ENCODE measurements around the gene KPTN.

The KPTN gene

GRCh38 chr19:47437500-47437899 lies 46.5 kb downstream of the KPTN start:
- no peak for FAIRE-seq
- no peak for DNase-seq (ENCODE audit: insufficient read length, low spot score)

- DNase-seq (ENCODE audit: insufficient read length, low spot score) (no peak), FAIRE-seq (peak; percentile 93)
These were observed 47.2 kb downstream of the KPTN start for GRCh38 chr19:47436712-47437401.

GRCh38 chr19:47435883-47436417 lies 48.1 kb downstream of the KPTN start:
- DNase-seq (ENCODE audit: insufficient read length, low spot score) (no peak), FAIRE-seq (no peak)

GRCh38 chr19:47435196-47435595 lies 48.8 kb downstream of the KPTN start:
- no peak for DNase-seq (ENCODE audit: insufficient read length, low spot score)
- FAIRE-seq, result no peak

- no peak for DNase-seq (ENCODE audit: insufficient read length, low spot score)
- peak; percentile 9 for FAIRE-seq
These were observed 49.9 kb downstream of the KPTN start for GRCh38 chr19:47434088-47434487.

GRCh38 chr19:47433121-47433520 lies 50.9 kb downstream of the KPTN start:
- no peak for DNase-seq (ENCODE audit: insufficient read length, low spot score)
- FAIRE-seq, result no peak

- no peak for FAIRE-seq
- DNase-seq (ENCODE audit: insufficient read length, low spot score), result no peak
These were observed 51.5 kb downstream of the KPTN start for GRCh38 chr19:47432499-47432898.

- FAIRE-seq (no peak), DNase-seq (ENCODE audit: insufficient read length, low spot score) (no peak)
These were observed 51.9 kb downstream of the KPTN start for GRCh38 chr19:47432091-47432490.

GRCh38 chr19:47430041-47430802 lies 53.8 kb downstream of the KPTN start:
- DNase-seq (ENCODE audit: insufficient read length, low spot score), result no peak
- FAIRE-seq, result no peak

- DNase-seq (ENCODE audit: insufficient read length, low spot score), result no peak
- no peak for FAIRE-seq
These were observed 54.8 kb downstream of the KPTN start for GRCh38 chr19:47429140-47429793.

GRCh38 chr19:47428177-47428894 lies 55.7 kb downstream of the KPTN start:
- FAIRE-seq (peak; percentile 99), DNase-seq (ENCODE audit: insufficient read length, low spot score) (peak; percentile 94)

- DNase-seq (ENCODE audit: insufficient read length, low spot score) (peak; percentile 86), FAIRE-seq (peak; percentile 87)
These were observed 56.5 kb downstream of the KPTN start for GRCh38 chr19:47427241-47428176.

All from HTR-8/SVneo (cell line).